Lower leg skin (tissue), 4 donors: Measurements from ENCODE around the gene TWSG1. TPM values are rescaled to one million over a fixed set of nuclear protein-coding genes. Genes with fewer than 3 reads are reported as not detected.

Source experiments
- DNase-seq, 2 donors: peaks; one replicate each; pipeline ENCODE4 v3.0.0-alpha.2; 2019; ENCODE audit warnings: low spot score in 2 of 2
- H3K4me3 ChIP-seq: fragments of 200-600 bp; sonication (generic); 2 replicates; pipeline ENCODE4 v1.5.1; 2017; ENCODE audit warnings: mild to moderate bottlenecking, low read depth; ENCODE audit not compliant: poor library complexity, severe bottlenecking
- CTCF ChIP-seq, 3 donors: fragments of 450-650 bp; IDR thresholded peaks; one replicate each; pipeline ENCODE4 v1.5.1; 2016; ENCODE audit warnings: antibody characterized with exemption in 3 of 3, mild to moderate bottlenecking in 3 of 3, moderate library complexity in 2 of 3
- POLR2A ChIP-seq, 2 donors: fragments of 450-650 bp; IDR thresholded peaks; one replicate each; pipeline ENCODE4 v1.6.1; 2016 to 2017; ENCODE audit warnings: antibody characterized with exemption in 2 of 2, mild to moderate bottlenecking in 1 of 2, moderate library complexity in 1 of 2
- WGBS, 2 donors: methylation state at CpG; one replicate each; pipeline ENCODE4 v1.1.5; 2018; 5-methylcytosine and 5-hydroxymethylcytosine counted together
- intact Hi-C: fragments of 100-400 bp; cut with DNase I; formaldehyde crosslinking; loops from one replicate; pipeline ENCODE4 v1.15.0; 2023; ENCODE audit warnings: low total_unique reads
- total RNA-seq, 4 donors: library from RNA; depleted of rRNA; stranded (reverse); fragments of >200 nt; gene quantifications; one replicate each; pipeline ENCODE4 v1.1.0, GENCODE V29; 2016

Gene TWSG1
- total RNA-seq, 4 donors from 2014 or later, result 21.3 to 35.1 (median 25.3) TPM

DNA sequence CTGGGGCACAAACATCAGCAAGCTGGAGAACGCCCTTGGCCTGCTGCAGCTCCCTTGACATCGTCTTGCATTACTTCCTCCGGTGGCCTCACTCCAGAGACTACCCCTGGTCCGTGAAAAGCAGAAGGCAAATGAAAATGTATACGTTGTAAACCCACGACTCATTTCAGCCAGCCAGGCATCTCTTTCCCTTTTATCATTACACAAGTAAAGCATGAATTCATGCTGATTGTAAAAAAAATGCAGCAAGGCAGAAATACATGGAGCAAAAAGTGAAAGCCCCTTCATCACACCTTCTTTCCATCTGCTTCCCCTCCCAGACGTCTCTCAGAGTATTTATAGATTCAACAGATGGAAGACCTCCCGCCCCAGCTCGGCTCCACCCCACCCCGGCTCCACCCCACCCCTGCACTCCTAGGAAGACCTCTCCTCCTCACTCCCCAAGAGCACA is 99.1 kb downstream of the TWSG1 start:
- H3K4me3 ChIP-seq, result no peak overlapping the region
- TF ChIP-seq POLR2A (IDR thresholded peaks at IDR 0.05) (no peak), CTCF (IDR thresholded peaks at IDR 0.05) (no peak)
- intact Hi-C loops, result no loop called here
- WGBS, 2 donors, result 39 to 42% methylated on average over 10 of the region's 10 CpGs
- no peak for DNase-seq

DNA sequence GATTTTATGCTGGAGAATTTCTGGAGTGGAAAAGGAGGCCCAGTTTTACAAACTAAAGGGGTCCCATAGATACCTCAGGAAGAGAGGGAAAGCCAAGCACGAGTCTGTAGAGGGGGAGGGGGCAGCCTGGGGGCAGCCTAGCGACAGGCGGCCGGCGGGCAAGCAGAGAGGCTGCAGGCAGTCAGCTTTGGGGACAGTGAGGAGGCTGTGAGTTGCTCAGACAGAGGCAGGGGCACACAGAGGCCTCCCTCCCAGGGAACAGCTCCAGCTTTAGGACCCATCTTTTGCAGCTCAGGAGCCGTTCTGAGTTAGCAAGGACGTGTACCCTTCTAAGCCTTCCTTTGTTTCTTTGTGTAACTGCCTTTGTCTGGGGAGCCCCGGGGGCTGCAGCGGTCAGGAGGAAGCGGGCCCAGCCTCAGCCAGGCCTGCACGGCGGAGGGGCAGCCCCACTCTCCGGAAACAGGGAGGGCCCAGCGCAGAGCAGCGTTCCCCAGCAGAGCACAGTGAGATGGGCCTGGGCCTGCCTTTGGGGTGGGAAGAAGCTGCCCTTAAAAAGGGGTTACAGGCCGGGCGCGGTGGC is 99.6 kb downstream of the TWSG1 start:
- DNase-seq, result peak in 1 of 2 donors; percentile 9

DNA sequence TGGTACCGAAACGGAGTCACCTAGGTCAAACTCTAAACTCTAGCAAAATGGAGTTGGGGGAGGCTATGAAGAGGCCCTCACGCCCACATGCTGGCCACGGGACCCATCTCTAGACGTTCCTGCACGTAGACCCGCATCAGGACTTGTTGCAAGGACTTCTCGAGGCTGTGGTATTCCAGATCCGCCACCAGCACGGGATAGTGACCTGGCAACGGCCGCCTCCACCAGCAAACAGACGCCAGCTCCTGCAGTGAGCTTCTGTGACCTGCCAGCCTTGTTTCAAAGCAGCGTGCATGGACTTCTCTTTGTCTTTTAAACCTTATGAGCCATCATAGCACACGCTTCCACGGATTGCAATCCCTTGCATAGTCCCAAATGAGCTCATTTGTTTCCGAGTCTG is 100.5 kb downstream of the TWSG1 start:
- no peak for DNase-seq
- 94 to 95% methylated on average over 17 of the region's 17 CpGs for WGBS, 2 donors
- H3K4me3 ChIP-seq, result no peak overlapping the region
- intact Hi-C loops, result no loop called here
- TF ChIP-seq CTCF (IDR thresholded peaks at IDR 0.05) (no peak), POLR2A (IDR thresholded peaks at IDR 0.05) (no peak)

More for the DNA sequence above, 99.6 kb downstream of the TWSG1 start:
- WGBS, 2 donors, result 64 to 73% methylated on average over 14 to 18 of the region's 18 CpGs
- intact Hi-C loops, result no loop called here
- no peak overlapping the region for H3K4me3 ChIP-seq
- no peak for TF ChIP-seq POLR2A (IDR thresholded peaks at IDR 0.05)
- TF ChIP-seq CTCF (IDR thresholded peaks at IDR 0.05), result no peak

DNA sequence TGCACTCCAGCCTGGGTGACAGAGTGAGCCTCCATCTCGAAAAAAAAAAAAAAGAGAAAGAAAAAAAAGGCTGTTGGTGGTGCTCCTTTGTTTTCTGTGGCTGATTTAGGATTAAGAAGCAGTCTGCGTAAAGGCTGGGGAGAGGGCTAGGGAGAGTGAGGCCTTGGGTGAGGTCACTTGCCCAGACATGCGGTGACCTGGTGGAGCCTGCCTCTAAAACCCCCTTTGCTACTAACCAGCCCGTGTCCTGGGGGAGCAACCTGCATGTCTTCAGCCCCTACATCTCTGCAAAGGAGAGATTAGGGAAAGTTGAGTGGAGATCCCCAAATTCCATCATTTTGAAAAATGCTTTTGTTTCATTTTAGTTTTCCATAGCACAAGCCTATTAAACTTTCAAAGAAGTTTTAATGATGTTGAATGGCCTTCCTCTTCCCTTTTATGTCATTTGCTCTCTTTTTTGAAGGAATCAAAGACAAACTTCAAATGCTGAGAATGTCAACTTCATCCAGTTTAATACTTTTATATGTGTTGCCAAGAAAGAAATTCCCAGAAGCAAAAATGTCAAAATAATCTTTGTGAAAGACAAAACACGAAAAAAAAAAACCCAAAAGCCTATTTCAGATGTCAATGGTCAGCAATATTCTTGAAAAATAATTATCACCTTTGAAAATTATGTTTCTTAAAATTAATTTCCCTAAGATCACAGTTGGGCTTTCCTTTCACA is 101.8 kb downstream of the TWSG1 start:
- H3K4me3 ChIP-seq, result no peak overlapping the region
- no peak for DNase-seq
- 56 to 58% methylated on average over 5 of the region's 5 CpGs for WGBS, 2 donors
- TF ChIP-seq POLR2A (IDR thresholded peaks at IDR 0.05) (no peak), CTCF (IDR thresholded peaks at IDR 0.05) (no peak)
- intact Hi-C loops, result no loop called here

DNA sequence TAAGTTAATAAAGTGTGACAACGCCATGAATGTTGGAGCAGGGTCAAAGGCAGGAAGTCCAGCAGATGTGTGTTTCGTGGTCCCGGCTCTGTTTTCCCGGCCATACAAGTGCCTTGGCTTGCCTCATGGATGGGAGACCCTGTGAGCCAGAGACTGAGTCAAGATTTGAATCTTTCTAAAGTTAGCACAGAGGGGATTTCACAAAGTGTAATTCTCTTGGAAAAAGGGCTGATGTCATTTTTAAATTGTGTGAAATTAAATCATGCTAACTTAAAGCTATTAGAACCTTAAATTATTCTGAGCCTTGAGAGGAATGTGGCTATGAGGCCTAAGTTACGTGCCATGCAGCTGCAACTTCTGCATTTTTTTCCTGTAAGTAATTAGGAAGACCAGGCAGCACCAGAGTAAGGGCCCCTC is 102.5 kb downstream of the TWSG1 start:
- TF ChIP-seq POLR2A (IDR thresholded peaks at IDR 0.05), result no peak
- no peak for TF ChIP-seq CTCF (IDR thresholded peaks at IDR 0.05)
- DNase-seq, result no peak
- H3K4me3 ChIP-seq, result no peak overlapping the region
- intact Hi-C loops, result no loop called here
- 40 to 43% methylated on average over 5 of the region's 5 CpGs for WGBS, 2 donors
